Lower leg skin (tissue), 3 donors: ENCODE results near the gene PHLDB3.

Experiments
- CTCF ChIP-seq, 3 donors: fragments of 450-650 bp; IDR thresholded peaks; one replicate each; pipeline ENCODE4 v1.5.1; 2016; ENCODE audit warnings: antibody characterized with exemption in 3 of 3, mild to moderate bottlenecking in 3 of 3, moderate library complexity in 2 of 3
- POLR2A ChIP-seq, 2 donors: fragments of 450-650 bp; IDR thresholded peaks; one replicate each; pipeline ENCODE4 v1.6.1; 2016 to 2017; ENCODE audit warnings: antibody characterized with exemption in 2 of 2, mild to moderate bottlenecking in 1 of 2, moderate library complexity in 1 of 2

GRCh38 chr19:43526884-43527859, 22.6 kb upstream of the PHLDB3 start, which contains the start of gene ETHE1:
- TF ChIP-seq CTCF (IDR thresholded peaks at IDR 0.05) (no peak), POLR2A (IDR thresholded peaks at IDR 0.05) (no peak)
